ENCODE data around the gene SUPV3L1.

DNA sequence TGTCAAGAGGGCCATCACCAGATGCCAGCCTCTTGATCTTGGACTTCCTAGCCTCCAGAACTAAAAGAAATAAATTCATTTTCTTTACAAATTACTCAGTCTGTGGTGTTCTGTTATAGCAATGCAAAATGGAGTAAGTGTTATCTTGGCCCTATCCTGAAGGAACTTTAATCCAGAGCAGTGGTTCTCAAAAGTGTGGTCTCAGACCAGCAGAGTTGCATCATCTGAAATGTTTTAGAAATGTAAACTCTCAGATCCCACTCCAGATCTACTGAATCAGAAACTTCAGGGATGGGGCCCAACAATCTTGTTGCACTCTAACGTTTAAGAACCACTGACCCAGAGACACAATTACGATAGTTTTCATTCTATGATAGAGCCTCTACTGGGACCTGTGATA lies 3.2 kb upstream of the SUPV3L1 start:
- TF ChIP-seq SP1 (IDR thresholded peaks at IDR 0.05) (no peak), TARDBP (IDR thresholded peaks at IDR 0.05) (no peak), L3MBTL2 (conservative IDR thresholded peaks at IDR 0.05) (no peak), ELF4 (IDR thresholded peaks at IDR 0.05) (no peak), FOXA1 (IDR thresholded peaks at IDR 0.05) (no peak), BHLHE40 (IDR thresholded peaks at IDR 0.05; ENCODE audit: borderline replicate concordance) (no peak), FOXM1 (IDR thresholded peaks at IDR 0.05; ENCODE audit: borderline replicate concordance) (no peak)
- TF ChIP-seq, protein P1, sequence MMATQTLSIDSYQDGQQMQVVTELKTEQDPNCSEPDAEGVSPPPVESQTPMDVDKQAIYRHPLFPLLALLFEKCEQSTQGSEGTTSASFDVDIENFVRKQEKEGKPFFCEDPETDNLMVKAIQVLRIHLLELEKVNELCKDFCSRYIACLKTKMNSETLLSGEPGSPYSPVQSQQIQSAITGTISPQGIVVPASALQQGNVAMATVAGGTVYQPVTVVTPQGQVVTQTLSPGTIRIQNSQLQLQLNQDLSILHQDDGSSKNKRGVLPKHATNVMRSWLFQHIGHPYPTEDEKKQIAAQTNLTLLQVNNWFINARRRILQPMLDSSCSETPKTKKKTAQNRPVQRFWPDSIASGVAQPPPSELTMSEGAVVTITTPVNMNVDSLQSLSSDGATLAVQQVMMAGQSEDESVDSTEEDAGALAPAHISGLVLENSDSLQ (IDR thresholded peaks at IDR 0.05), result no peak
